H1 (cell line): Measurements from ENCODE around the gene RHBG. TPM values are rescaled to one million over a fixed set of nuclear protein-coding genes. Genes with fewer than 3 reads are reported as not detected.

ENCODE experiments used
- CHD7 ChIP-seq: fragments of 300-600 bp; sonication (generic); IDR thresholded peaks from 2 replicates; pipeline ENCODE4 v1.7.1; 2012; ENCODE audit warnings: low read length, moderate library complexity, mild to moderate bottlenecking, inconsistent platforms; ENCODE audit not compliant: insufficient replicate concordance
- CREB1 ChIP-seq: IDR thresholded peaks from 2 replicates; pipeline ENCODE4 v1.6.1; 2012; ENCODE audit warnings: inconsistent platforms
- POLR2AphosphoS5 ChIP-seq: IDR thresholded peaks from 2 replicates; pipeline ENCODE4 v1.6.1; 2011; ENCODE audit warnings: low read depth, low read length
- RAD21 ChIP-seq, 2 experiments: IDR thresholded peaks in 1 of 2; conservative IDR thresholded peaks in 1 of 2; 2 replicates each; pipeline ENCODE4 v1.6.1; 2011; ENCODE audit warnings: low read depth in 2 of 2, low read length in 2 of 2, improper control_type of control experiment in 1 of 2, inconsistent platforms in 1 of 2, mild to moderate bottlenecking in 1 of 2, moderate library complexity in 1 of 2
- RNF2 ChIP-seq: fragments of 200-900, 300-1000 bp; sonication (generic); IDR thresholded peaks from 2 replicates; pipeline ENCODE4 v1.7.1; 2016; ENCODE audit warnings: borderline replicate concordance, low read depth, mild to moderate bottlenecking, antibody characterized with exemption, low read length; ENCODE audit not compliant: poor library complexity, severe bottlenecking; ENCODE audit errors: missing control alignments
- SP4 ChIP-seq: IDR thresholded peaks from 2 replicates; pipeline ENCODE4 v1.6.1; 2012; ENCODE audit warnings: low read length, inconsistent platforms
- polyA plus RNA-seq, 7 experiments: library from polyadenylated mRNA; depleted of rRNA in 3 of 7; stranded (reverse) in 5 of 7; unstranded in 2 of 7; fragments of >200 nt in 5 of 7; fragments of 200-250 nt in 2 of 7; gene quantifications; 1 replicate in 5 of 7; 2 replicates in 1 of 7; 4 replicates in 1 of 7; pipeline versions ENCODE4 v1.2.1 to v1.2.3, GENCODE V29; 2011 to 2013; ENCODE audit warnings: missing spikeins in 2 of 7, mixed read lengths in 2 of 7
- total RNA-seq: library from RNA; stranded (reverse); fragmentation: NEBNext Ultra II Directional; extraction: Animal tissue kit (Norgen Biotek cat#: 25700); gene quantifications from 2 replicates; pipeline ENCODE4 v1.2.1, GENCODE V29; 2021

Gene RHBG
- total and polyA plus RNA-seq, 2 of the 8 experiments (the other 6 are each of a cell fraction or from before 2014, with no cell fraction given): 2.6 to 2.7 TPM

DNA sequence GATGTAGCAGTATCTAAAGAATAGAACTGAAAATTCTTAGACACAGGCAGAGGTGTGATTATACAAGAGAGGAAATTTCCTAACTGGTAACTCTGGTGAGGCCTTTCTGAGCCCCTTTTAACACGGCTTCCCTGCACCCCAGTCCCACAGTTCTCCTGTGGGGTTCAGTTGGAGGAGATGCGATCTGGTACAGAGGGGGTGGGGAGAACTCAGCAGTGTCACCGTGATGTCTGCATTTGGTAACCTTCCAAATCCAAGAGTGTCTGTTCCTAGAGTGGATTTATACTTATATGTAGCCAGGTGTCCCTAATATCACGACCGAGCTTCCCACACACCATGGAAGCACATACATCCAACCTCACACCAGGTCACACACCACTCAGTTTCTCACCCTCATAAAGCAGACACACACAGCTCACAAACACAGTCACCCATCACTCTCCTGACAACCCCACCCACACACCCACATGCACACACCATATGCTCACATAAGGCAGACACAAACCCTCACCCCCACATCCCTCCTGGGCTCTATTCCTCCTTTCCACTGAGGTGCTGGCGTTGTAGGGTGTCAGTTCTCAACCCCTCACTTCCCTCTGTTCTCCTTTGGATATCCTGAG, 48.5 kb downstream of the RHBG start (continued):
- TF ChIP-seq CHD7 (no peak), RAD21 (IDR thresholded peaks at IDR 0.05 in 1 of 2, conservative IDR thresholded peaks at IDR 0.05 in 1 of 2; ENCODE audit: low read depth in 2 of 2, low read length in 2 of 2) (no peak), SP4 (no peak), POLR2AphosphoS5 (no peak), CREB1 (no peak), RNF2 (no peak)
